T-helper 9 cell (primary cell): ENCODE measurements around the gene FNDC10.

Experiments used
- DNase-seq: peaks from one replicate; pipeline ENCODE4 v3.0.0-alpha.2; 2020

The FNDC10 gene

GRCh38 chr1:1627829-1628753 lies 28.2 kb upstream of the FNDC10 start:
- DNase-seq: no peak

- DNase-seq: no peak
These were observed 27.4 kb upstream of the FNDC10 start for GRCh38 chr1:1627261-1627828.

- no peak for DNase-seq
These were observed 26.5 kb upstream of the FNDC10 start for GRCh38 chr1:1626207-1627141.

- no peak for DNase-seq
These were observed 25.9 kb upstream of the FNDC10 start for GRCh38 chr1:1625824-1626206.

- DNase-seq: no peak
These were observed 25.5 kb upstream of the FNDC10 start for GRCh38 chr1:1625404-1625775.

- DNase-seq: no peak
These were observed 24.8 kb upstream of the FNDC10 start for GRCh38 chr1:1624443-1625403.

GRCh38 chr1:1623631-1624442 lies 23.9 kb upstream of the FNDC10 start:
- DNase-seq: no peak

- DNase-seq: no peak
These were observed 23.3 kb upstream of the FNDC10 start for GRCh38 chr1:1623181-1623630.

- DNase-seq: no peak
These were observed 22.8 kb upstream of the FNDC10 start for GRCh38 chr1:1622788-1623094.

GRCh38 chr1:1622010-1622787 lies 22.3 kb upstream of the FNDC10 start:
- DNase-seq: no peak

GRCh38 chr1:1621173-1622009 lies 21.5 kb upstream of the FNDC10 start:
- no peak for DNase-seq

- DNase-seq: no peak
These were observed 20.7 kb upstream of the FNDC10 start for GRCh38 chr1:1620433-1621139.

- no peak for DNase-seq
These were observed 20.0 kb upstream of the FNDC10 start for GRCh38 chr1:1619917-1620361.

GRCh38 chr1:1618396-1619068 lies 18.6 kb upstream of the FNDC10 start:
- DNase-seq: no peak

- DNase-seq: no peak
These were observed 18.0 kb upstream of the FNDC10 start for GRCh38 chr1:1617925-1618324.

GRCh38 chr1:1617516-1617915 lies 17.6 kb upstream of the FNDC10 start:
- no peak for DNase-seq

GRCh38 chr1:1616838-1617237 lies 16.9 kb upstream of the FNDC10 start:
- DNase-seq: no peak
